ENCODE measurements around the gene PLAU. TPM values are rescaled to one million over a fixed set of nuclear protein-coding genes. Genes with fewer than 3 reads are reported as not detected.
A peak's percentile ranks its signal among the peaks of the same experiment; 100 is the strongest.

Gene PLAU
- total and polyA plus RNA-seq, 2 donors (not counting 3 experiments of a cell fraction or from before 2014, with no cell fraction given), result 23.6 to 34.9 TPM

DNA sequence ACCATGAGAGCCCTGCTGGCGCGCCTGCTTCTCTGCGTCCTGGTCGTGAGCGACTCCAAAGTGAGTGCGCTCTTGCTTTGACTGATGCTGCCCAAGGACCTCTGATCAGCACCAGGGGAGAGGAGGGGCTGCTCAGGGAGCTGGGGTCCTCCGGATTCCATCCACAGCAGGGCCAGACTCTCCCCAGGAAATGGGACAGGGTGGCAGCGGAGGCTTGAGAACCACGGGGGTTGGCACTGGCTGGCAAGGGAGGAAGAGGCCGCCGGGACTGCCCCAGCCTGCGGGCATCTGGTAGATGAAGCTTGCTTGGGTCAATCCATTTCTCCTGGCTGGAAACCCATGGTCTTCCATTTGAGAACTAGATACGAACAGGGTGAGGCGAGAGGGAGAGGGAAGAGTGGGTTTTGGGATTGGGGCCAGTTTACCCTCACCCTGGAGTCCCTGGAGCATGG lies 647 bp downstream of the PLAU start:
- Histone ChIP-seq H3K4me2 (ENCODE audit: insufficient read depth, low read length) (peak overlapping the region; percentile 76), H3K9me3 (replicated peaks; ENCODE audit: control insufficient read depth, insufficient read depth, low read length) (no peaks in the 10 kb centered on the region), H3K27me3 (ENCODE audit: control insufficient read depth in 2 of 2, insufficient read depth in 2 of 2, low read length in 2 of 2) (no peaks in the 10 kb centered on the region), H3K4me1 (ENCODE audit: control insufficient read depth, extremely low read depth, insufficient read depth, low read length) (peaks cover 45% of the 10 kb centered on the region), H3K36me3 (ENCODE audit: control insufficient read depth in 2 of 2, extremely low read depth in 1 of 2, insufficient read depth in 2 of 2, low read length in 2 of 2) (peaks cover 3 to 7% of the 10 kb centered on the region in 2 experiments), H3K9me1 (replicated peaks; ENCODE audit: control insufficient read depth, extremely low read depth, insufficient read depth, low read length) (no peaks in the 10 kb centered on the region), H3K79me2 (ENCODE audit: control insufficient read depth, insufficient read depth, low read length) (no peaks in the 10 kb centered on the region), H3K27ac (ENCODE audit: insufficient read depth, low read depth, low read length) (peak overlapping the region; percentile 23), H2AFZ (ENCODE audit: low read depth, low read length) (peak overlapping the region; percentile 66), H4K20me1 (replicated peaks; ENCODE audit: control insufficient read depth, extremely low read depth, insufficient read depth, low read length) (no peaks in the 10 kb centered on the region), H3K4me3 (replicated peaks in 1 of 3; ENCODE audit: insufficient read depth in 1 of 3, low read depth in 1 of 3, low read length in 3 of 3) (peak overlapping the region; percentile 45 to 64 (median 63)), H3K9ac (replicated peaks; ENCODE audit: extremely low read depth, insufficient read depth, low read length) (peak overlapping the region; percentile 73)
- POLR2A ChIA-PET, result no interaction called here
- dilution Hi-C loops (cut with MboI; ENCODE audit: extremely low pct_ligation_motif_present, low sequenced_read_pairs) (no loop called here), intact Hi-C loops (cut with micrococcal nuclease) (no loop called here)
- DNase-seq (ENCODE audit: low read depth, low spot score) (peak; percentile 54), FAIRE-seq (peak; percentile 52)
- CTCF ChIA-PET, result interaction anchor here (1.0 to 2.0 kb wide), 8 partner anchors 9 to 170 kb away, joined by 3 to 15 read pairs (median 4); no protein-coding TSS in a partner anchor
- BruUV-seq (replicated peaks), result TSS peak; percentile 38
- TF ChIP-seq JUN (IDR thresholded peaks at IDR 0.05; ENCODE audit: borderline replicate concordance, insufficient read depth, insufficient read length, low read depth), result no peak
- TF ChIP-seq, protein P1, sequence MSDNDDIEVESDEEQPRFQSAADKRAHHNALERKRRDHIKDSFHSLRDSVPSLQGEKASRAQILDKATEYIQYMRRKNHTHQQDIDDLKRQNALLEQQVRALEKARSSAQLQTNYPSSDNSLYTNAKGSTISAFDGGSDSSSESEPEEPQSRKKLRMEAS (IDR thresholded peaks at IDR 0.05; ENCODE audit: insufficient read depth, insufficient read length), result no peak
- TF ChIP-seq POLR2AphosphoS5 (IDR thresholded peaks at IDR 0.05; ENCODE audit: insufficient read depth, low read depth, low read length), result no peak
- no peak for TF ChIP-seq FOS (IDR thresholded peaks at IDR 0.05; ENCODE audit: borderline replicate concordance, insufficient read depth, low read length)
- TF ChIP-seq POLR2A (IDR thresholded peaks at IDR 0.05; ENCODE audit: low read depth, low read length), result no peak
- TF ChIP-seq, protein P2, sequence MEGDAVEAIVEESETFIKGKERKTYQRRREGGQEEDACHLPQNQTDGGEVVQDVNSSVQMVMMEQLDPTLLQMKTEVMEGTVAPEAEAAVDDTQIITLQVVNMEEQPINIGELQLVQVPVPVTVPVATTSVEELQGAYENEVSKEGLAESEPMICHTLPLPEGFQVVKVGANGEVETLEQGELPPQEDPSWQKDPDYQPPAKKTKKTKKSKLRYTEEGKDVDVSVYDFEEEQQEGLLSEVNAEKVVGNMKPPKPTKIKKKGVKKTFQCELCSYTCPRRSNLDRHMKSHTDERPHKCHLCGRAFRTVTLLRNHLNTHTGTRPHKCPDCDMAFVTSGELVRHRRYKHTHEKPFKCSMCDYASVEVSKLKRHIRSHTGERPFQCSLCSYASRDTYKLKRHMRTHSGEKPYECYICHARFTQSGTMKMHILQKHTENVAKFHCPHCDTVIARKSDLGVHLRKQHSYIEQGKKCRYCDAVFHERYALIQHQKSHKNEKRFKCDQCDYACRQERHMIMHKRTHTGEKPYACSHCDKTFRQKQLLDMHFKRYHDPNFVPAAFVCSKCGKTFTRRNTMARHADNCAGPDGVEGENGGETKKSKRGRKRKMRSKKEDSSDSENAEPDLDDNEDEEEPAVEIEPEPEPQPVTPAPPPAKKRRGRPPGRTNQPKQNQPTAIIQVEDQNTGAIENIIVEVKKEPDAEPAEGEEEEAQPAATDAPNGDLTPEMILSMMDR (IDR thresholded peaks at IDR 0.05; ENCODE audit: extremely low read depth in 1 of 2, insufficient read depth in 1 of 2, low read depth in 1 of 2, low read length in 2 of 2), result no peak
- TF ChIP-seq GATA2 (IDR thresholded peaks at IDR 0.05; ENCODE audit: insufficient read depth, insufficient read length, low read depth, low read length), result no peak
- no peak for TF ChIP-seq EZH2 (IDR thresholded peaks at IDR 0.05; ENCODE audit: borderline replicate concordance, low read depth, low read length, severe bottlenecking)
- no peak for TF ChIP-seq MYC (IDR thresholded peaks at IDR 0.05; ENCODE audit: low read depth, low read length)
